Activated CD4-positive, CD25-positive, alpha-beta regulatory T cell treated with anti-CD3 and anti-CD28 coated beads, Interleukin-2, amount 50 U/mL, for 72 hours (primary cell): ENCODE data around the gene MOK.

Experiments
- DNase-seq: peaks from one replicate; pipeline ENCODE4 v3.0.0; 2021

MOK gene

DNA sequence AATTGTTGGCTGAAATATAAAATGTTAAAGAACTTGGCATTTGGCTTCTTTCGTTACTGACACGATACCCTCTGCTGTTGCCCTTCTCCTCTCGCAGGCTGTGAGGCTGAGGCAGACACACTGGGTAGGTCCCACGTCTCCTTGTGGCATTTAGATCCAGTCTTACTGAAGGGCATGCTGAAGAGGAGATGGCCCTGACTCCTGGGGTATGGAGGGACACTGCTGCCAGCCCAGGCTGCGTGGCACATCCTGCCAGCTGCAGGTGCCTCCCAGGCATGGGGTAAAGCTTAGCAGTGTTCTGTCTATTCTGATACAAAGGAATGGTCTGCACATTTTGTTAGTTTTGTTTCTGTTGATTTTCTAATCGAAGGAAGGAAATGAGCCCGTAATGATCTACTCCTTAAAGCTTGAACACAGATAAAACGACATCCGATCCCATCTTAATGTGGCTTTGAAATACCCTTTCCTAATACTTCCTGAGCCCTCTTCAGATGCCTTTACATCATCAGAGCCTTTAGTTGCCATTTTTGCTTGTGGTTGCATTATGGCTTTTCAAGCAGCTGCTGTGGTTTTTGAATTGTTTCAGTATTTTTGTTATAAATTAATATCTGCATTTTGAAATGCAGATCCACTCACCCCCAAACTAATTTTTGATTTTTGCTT lies 104.1 kb downstream of the MOK start:
- no peak for DNase-seq

DNA sequence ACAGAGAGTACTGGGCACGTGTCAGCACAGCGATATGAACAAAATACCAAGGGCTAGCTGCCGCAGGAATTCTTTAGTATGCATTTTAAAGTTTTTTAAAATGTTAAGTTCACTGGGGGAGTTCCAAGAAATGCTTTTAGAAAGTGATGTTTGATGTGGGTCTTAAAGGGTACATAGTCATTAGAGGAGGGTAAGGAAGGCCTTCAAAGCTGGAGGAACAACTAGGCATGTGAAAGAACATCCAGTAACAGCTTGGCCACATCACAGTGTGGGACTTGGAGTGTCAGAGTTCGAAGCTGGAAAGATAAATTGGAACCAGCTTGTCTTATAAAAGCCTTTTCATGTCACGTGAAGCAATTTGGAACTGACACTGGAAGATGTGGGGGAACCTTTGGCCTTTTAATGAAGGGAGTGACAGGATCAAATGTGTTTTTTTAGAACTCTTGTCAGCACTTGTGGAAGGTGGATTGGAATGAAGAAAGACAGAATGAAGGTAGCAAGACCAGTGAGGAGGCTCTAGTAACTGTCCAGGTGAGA lies 107.6 kb downstream of the MOK start:
- DNase-seq: no peak

DNA sequence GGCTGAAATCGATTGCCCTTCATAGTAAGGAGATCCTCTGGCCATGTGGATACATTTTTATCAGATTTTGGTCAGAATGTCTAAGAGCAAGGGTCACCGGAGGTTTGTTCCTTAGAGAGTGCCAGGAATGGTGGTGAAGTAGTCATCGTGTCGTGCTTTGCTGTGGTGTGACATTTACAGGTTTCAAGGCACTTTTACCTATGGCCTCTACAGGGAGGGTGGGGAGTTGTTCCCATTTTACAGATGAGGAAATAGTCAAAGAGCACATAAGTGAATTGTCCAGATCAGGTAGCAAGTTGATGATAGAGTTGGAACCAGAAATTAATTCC lies 108.1 kb downstream of the MOK start:
- no peak for DNase-seq

DNA sequence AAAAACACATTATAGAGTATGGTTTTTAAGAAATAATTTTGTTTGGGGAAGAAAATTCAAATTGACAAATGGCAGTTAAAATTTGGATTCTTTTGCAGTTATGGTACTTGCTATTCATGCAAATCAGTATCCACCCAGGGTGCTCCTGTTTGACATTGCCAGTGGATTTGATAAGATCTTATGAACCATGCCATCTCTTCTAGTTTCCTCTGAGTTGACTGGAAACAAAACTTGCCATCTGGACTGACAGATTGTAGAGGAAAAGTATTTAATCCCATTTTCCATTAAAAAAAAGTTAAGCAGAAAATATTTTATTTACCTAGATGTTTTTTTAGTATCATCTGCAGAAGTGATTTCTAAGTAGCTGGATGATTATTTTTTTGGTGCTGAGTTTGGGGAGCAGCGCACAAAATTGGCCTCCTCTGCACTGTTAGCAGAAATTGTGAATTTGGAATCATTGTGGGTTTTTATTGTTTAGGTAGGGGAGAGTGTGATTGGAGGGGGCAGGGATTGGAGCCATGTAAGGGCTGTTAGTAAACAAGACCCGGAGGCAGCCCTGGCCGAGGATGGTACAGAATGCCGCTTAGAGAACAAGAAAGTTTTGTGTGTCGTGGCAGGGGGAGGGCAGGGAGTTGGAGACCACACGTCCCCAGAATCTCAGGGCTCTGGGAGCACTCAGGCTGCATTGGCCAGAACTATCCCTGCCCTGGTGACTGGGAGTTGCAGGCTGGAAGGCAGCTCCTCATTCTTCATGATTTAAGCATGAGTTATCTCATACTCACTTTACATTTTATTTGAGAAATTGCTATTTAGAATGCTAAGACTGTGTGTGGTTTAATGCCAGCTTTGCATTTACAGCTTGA lies 108.7 kb downstream of the MOK start:
- DNase-seq: no peak

DNA sequence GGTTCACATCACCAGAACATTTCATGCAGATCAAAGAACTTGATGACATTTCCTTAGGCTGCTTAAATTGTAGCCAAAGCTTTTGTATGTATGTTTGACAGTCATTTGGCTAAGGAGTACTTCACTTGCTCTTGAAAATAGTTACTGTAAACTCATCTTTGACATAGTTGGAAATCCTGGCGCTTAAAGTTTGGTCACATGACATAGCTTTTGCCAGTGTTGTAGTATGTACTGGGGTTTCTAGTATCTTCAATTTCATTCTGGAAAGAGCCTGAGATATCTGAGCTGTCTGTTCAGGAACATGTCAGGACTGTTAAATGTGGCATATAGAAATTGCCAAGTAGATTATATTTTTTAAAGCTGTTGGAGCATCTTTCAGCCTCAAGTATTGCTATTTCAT lies 109.5 kb downstream of the MOK start:
- no peak for DNase-seq

DNA sequence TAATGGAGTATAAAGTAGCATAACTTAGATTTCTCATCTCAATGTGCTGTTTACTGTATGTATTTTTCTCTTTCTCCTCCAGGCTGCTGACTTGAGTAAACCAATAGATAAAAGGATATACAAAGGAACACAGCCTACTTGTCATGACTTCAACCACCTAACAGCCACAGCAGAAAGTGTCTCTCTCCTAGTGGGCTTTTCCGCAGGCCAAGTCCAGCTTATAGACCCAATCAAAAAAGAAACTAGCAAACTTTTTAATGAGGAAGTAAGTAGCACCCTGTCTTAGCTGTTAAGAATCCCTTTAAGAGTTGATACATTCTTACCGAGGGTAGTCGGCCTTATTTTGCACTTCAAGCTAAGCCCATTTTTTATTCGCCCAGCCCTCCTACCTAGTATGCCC lies 110.1 kb downstream of the MOK start:
- DNase-seq: no peak

DNA sequence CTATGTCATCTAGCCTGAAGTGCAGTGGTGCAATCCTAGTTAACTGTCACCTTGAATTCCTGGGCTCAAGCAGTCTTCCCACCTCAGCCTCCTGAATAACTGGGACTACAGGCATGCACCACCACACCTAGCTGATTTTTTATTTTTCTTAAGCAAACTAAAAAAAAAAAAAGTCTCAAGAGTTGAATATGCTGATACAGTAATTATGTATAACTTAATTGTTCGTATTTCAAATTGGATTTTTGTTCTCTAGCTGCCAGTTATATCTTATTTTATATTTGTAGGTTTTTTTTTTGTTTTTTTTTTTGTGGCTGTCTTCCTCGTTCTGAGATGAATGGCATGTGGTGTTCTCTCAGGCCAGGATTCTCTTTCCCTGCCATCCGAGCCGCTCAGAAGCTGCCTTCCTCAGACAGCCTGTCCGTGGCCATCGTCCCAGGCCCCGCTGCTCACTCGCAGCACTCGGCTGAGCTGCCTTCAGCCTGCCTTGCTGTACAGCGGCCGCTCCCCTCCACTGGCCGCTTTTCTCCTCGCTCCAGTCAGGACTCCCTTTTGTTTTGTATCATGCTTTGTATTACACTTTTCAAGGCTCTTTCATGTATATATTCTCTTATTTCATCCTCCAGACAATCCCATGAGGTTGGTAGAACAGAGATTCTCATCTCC lies 112.0 kb downstream of the MOK start:
- DNase-seq: no peak

DNA sequence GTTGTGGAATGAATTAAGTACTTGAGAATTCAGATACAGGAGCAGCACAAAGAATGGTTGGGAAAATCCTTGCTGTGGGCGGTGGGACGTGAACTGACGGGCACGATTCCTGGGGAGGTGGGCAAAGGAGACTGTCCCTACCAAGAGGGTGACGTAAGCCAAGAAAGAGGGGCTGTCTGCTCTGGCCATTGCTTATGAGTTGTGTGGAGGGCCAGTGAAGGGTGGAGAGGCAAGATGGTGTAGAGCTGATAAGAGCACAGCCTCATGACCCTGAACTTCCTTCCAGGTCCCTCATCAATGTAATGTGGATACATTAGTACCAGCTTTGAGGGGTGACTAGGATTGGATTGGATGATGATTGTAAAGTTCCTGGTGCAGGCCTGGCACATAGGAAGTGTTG lies 115.1 kb downstream of the MOK start:
- no peak for DNase-seq

DNA sequence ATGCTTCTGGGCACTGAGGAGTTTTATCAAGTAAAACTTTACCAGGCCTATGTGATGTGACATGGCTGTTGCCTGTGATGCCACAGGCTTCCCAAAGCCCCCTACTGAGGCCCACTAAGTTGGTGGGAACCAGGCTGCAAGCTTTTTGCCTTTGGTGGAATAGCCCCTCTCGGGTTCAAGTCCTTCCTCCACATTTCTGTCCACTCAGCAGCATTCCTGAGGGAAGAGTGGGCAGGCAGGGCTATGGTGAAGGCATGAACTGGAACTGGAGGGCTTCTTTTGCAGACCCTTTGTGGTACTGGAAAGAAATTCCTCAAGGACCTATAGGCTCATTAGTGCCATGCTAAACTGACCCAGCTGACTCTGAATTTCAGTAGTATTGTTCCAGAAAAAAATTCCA lies 116.8 kb downstream of the MOK start:
- DNase-seq: no peak

DNA sequence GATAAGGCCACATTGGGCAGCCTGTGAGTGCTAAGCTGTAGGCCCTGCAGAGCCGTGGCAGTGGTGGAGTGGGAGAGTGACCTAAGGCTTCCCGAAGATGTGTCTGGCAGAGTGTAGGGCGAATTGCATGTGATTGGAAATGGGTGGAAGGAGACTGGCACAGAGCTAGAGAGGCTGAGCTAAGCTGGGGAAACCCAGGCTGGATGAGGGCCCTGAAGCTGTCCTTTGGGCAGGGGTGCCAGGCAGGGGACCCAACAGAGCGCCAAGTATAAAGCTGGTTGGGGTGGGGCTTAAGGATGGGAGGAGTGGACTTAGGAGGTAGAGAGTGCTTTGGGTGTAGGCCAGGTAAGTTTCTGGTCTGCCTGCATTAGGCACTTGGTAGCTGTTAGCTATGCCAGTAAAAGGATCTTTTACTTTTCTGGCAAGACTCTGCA lies 117.4 kb downstream of the MOK start:
- no peak for DNase-seq

DNA sequence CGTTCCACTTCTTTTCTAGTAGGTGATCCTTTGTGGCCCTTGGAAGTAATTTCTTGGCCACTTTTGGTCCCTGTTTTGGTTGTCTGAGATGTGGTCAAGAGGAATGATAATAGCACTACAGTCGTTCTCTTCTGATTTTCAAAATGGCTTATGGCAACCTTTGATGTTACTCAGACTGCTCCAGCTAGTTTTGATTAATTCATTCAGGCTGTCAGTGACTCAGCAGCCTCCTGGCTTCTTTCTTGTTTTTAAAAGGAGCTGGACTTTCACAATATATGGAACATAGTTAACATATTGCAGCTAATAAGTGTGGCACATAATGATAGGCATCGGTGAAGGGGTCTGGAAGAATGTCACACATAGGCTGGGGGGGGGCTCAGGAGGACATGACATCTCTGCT lies 117.9 kb downstream of the MOK start:
- DNase-seq: no peak

DNA sequence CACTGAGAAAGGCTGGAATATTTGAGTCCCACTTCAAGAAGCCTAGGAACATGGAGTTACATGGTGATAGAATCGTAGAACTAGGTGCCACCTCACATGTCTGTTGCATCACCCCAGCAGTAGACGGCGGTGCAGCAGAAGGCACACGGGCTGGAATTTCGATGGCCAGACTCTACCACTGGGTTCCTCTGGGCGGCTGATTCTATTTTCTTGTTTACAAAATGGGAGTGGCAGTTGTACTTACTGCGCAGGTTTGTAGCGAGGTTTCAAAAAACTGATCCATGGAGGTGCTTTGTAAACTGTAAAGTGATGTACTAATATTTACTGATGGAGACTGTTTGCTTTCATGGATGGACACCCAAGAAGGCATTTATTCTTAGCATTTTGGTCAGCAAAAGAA lies 119.6 kb downstream of the MOK start:
- DNase-seq: no peak

DNA sequence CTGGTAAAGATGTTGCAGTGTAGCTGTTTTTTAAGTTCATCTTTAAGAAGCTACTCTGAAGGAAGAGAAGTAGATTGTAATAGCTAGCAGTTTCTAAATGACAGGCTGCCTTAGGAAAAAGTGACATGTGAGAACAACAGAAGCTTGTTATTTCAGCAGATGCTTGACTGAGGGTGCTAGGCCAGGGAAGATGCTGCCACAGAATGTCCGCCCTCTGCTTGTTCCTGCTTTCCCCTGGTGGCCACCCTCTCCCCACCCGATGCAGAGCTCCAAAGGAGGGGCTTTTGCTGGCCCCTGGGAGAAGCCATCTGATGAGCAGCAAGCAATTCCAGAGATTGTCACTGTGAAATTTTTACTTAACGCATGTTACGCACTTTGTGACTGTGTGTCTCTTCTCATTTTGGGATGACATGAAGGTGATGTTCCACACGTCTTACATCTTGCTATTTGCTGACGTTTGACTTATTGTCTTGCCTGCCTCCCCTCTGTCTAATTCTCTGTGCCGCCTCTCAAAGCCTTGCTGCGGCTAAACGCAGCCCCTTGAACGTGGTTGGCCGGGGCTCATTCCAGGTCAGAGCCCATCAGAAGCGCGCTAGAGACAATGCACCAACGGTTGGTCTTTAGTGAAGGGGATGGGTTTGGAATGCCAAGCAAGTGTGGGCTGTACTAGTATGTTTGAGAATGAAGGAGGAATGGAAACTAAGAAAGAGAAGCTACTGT lies 120.5 kb downstream of the MOK start:
- DNase-seq: no peak

DNA sequence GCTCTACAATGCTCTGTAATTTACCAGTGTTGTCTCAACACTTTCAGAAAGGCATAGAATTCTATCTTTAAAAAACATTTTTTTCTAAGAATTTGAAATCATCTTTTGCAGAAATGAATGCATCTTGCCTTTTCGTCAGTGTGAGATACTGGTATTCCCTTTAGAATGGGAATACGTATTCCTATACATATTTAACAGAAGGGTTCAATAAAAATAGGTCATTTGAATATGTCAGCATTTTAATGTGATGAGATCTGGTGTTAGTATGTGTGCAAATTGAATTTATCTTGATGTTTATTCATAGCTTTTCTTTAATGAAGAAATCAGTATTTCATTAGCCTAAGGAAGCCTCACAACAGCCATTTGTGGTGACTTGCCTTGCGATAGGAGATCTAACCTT lies 121.1 kb downstream of the MOK start:
- no peak for DNase-seq

DNA sequence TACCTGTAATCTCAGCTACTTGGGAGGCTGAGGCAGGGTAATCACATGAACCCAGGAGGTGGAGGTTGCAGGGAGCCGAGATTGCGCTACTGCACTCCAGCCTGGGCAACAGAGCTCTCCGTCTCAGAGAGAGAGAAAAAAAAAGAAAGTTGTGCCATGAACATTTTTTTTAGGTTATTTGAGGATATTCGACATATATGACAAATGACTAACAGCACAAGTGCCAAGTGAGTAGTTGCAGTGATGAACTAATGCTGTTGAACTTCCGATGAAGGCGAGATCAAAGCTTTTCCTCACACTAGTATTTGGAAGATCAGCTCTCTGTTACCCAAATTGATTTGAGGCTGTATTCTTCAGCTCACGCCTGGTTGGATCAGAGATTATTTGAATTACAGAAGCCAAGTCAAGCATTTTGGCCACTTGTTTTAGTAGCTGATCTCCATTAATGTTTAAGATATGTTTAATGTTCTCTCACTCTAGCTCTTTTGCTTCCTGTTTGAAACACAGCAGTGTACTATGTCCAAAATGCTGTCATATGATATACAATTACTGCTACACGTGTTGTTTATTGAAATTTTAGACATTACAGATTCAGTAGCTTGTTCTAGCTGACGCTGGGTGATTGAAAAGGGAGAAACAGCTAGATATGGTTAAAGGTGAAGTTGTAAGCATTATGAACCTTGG lies 121.9 kb downstream of the MOK start:
- no peak for DNase-seq

DNA sequence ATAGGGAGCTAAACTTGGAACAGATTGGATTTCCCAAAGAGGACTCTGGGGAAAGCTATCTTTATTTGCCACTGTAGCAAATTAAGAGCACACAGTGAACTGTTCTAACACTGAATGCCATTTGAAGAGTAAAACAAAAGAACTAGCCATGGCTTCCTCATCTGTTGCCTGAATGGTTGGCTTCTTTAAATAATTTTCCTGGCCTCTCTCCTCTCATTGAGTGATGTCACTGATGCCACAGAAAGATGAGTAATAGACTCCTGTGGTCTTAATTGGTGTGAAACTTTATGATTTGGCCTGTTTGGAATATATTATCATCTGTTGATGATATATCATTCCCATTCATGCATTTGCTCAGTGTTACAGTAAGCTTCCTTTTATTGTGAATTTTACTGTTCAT lies 122.8 kb downstream of the MOK start:
- no peak for DNase-seq

DNA sequence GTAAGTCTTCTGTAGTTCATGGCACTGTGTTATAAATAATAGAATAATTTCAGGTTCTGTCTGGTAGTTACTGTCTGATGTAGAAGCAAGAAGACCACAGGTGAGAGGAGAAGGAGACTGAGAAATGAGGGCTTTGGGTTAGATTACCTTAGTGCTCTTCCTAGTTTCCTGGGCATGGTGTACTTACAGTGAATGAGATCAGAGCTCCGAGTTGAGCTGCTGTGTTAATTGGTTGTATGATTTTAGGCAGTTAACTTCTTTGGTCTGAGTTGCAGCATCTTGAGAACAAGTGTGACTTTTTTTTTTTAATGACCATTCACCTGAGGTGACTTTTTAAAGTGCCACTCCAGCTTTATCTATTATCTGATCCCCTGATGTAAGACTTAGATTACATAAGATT lies 123.8 kb downstream of the MOK start:
- DNase-seq: no peak

DNA sequence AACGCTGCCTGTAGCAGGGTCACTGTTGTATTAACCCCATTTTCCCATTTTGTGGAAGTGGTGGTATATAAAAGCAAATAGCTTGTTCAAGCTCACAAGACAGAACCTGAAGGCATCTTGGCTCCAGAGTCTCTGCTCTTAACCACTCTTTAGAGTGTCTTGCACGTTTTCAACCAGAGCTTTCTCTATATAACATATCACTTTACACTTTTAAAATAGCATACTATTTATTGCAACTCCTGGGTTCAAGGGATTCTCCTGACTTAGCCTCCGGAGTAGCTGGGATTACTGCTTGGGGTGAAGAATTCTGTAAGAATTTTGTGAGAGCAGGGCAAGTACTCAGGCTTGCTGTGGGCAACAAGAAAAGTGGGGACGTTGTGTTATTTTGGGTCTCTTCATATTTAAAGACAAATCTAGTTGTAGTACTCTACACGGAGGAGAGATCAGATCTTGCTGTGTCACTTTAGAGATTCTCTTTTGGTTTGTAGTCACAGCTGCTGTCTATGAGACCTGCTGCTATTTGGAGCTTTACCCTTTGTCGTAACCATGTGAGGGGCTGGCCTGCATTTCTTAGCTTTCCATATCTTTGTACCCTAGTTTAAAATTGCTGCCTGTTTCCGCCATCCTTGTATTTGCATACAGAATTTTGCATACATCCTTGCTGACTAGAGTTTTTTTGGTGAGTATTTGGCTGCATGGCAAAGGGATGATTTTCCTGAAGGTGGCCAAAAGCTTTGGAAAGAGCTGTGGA lies 124.5 kb downstream of the MOK start:
- no peak for DNase-seq
